Stomach (tissue), 4 donors: ENCODE results near the gene PRDM13.

Experiments used
- EP300 ChIP-seq: sonication (generic); formaldehyde crosslinking; IDR thresholded peaks from one replicate; pipeline ENCODE4 v1.6.1; 2017; ENCODE audit warnings: antibody characterized with exemption
- POLR2A ChIP-seq, 4 donors: fragments of 450-650 bp; IDR thresholded peaks; one replicate each; pipeline ENCODE4 v1.6.1; 2016; ENCODE audit warnings: antibody characterized with exemption in 4 of 4, control low read depth in 2 of 4, mild to moderate bottlenecking in 1 of 4, moderate library complexity in 1 of 4
- POLR2AphosphoS5 ChIP-seq, 3 donors: sonication (generic); formaldehyde crosslinking; IDR thresholded peaks; one replicate each; pipeline ENCODE4 v1.6.1; 2016; ENCODE audit warnings: antibody characterized with exemption in 3 of 3
- TF ChIP-seq, protein P1 (sequence below), 7 experiments: fragments of 450-650 bp in 4 of 7; fragments of 200-600 bp in 3 of 7; sonication (generic) in 3 of 7; IDR thresholded peaks; one replicate each; pipeline ENCODE4 v1.5.1; 2016 to 2019; ENCODE audit warnings: antibody characterized with exemption in 7 of 7, control low read depth in 2 of 7, mild to moderate bottlenecking in 1 of 7

DNA sequence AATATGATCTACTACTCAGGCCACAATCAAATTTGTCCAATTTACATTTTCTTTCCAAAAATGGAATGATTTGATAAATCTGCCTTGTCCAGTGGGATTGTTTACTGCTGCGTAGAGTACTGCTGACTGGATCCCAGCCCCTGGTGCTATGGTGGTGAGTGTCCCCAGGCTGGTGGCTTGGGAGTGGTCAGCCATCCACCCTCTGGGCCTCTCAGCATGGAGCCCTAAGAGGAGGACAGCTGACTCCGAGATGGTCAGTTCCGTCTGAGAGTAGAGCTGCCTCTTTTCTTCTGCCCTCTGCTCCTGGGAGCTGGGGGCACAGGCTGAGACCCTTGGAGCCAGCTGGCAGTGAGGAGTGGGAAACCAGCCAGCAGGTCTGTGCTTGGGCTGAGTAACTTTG, 22.7 kb downstream of the PRDM13 start:
- TF ChIP-seq POLR2A (IDR thresholded peaks at IDR 0.05) (no peak), EP300 (no peak), POLR2AphosphoS5 (IDR thresholded peaks at IDR 0.05) (no peak)
- TF ChIP-seq, protein P1, sequence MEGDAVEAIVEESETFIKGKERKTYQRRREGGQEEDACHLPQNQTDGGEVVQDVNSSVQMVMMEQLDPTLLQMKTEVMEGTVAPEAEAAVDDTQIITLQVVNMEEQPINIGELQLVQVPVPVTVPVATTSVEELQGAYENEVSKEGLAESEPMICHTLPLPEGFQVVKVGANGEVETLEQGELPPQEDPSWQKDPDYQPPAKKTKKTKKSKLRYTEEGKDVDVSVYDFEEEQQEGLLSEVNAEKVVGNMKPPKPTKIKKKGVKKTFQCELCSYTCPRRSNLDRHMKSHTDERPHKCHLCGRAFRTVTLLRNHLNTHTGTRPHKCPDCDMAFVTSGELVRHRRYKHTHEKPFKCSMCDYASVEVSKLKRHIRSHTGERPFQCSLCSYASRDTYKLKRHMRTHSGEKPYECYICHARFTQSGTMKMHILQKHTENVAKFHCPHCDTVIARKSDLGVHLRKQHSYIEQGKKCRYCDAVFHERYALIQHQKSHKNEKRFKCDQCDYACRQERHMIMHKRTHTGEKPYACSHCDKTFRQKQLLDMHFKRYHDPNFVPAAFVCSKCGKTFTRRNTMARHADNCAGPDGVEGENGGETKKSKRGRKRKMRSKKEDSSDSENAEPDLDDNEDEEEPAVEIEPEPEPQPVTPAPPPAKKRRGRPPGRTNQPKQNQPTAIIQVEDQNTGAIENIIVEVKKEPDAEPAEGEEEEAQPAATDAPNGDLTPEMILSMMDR (IDR thresholded peaks at IDR 0.05): no peak
